H9 (cell line): ENCODE results near the gene CPNE2. TPM values are rescaled to one million over a fixed set of nuclear protein-coding genes. Genes with fewer than 3 reads are reported as not detected.

Source experiments
- DNase-seq: peaks from one replicate; pipeline ENCODE4 v3.0.0-alpha.2; 2017
- H2AFZ ChIP-seq: one replicate; pipeline ENCODE4 v1.6.1; 2013; ENCODE audit warnings: mild to moderate bottlenecking, low read length, control low read depth, moderate library complexity
- H2AK5ac ChIP-seq: 2 replicates; pipeline ENCODE4 v1.6.1; 2013; ENCODE audit warnings: low read length, control low read depth, mixed read lengths; ENCODE audit not compliant: insufficient read length
- H2BK120ac ChIP-seq: one replicate; pipeline ENCODE4 v1.6.1; 2013; ENCODE audit warnings: low read depth, mild to moderate bottlenecking, low read length, control low read depth, inconsistent platforms; ENCODE audit not compliant: poor library complexity, severe bottlenecking
- H2BK12ac ChIP-seq: 2 replicates; pipeline ENCODE4 v1.6.1; 2013; ENCODE audit warnings: low read length, control low read depth, mixed read lengths, low read depth; ENCODE audit not compliant: insufficient read length
- H2BK15ac ChIP-seq: 2 replicates; pipeline ENCODE4 v1.6.1; 2013; ENCODE audit warnings: low read depth, low read length, control low read depth
- H2BK20ac ChIP-seq: one replicate; pipeline ENCODE4 v1.6.1; 2013; ENCODE audit warnings: low read depth, mild to moderate bottlenecking, low read length, control low read depth, inconsistent platforms; ENCODE audit not compliant: poor library complexity, severe bottlenecking
- H2BK5ac ChIP-seq: 2 replicates; pipeline ENCODE4 v1.6.1; 2013; ENCODE audit warnings: low read length, control low read depth, mixed read lengths; ENCODE audit not compliant: insufficient read length
- H3K14ac ChIP-seq: 2 replicates; pipeline ENCODE4 v1.6.1; 2013; ENCODE audit warnings: low read length, control low read depth; ENCODE audit not compliant: insufficient read depth
- H3K18ac ChIP-seq: 2 replicates; pipeline ENCODE4 v1.6.1; 2013; ENCODE audit warnings: low read depth, mild to moderate bottlenecking, mixed read lengths, low read length, control low read depth; ENCODE audit not compliant: insufficient read length
- H3K23ac ChIP-seq: 2 replicates; pipeline ENCODE4 v1.6.1; 2013; ENCODE audit warnings: low read length, control low read depth, mixed read lengths, low read depth; ENCODE audit not compliant: insufficient read length
- H3K23me2 ChIP-seq: 2 replicates; pipeline ENCODE4 v1.6.1; 2013; ENCODE audit warnings: low read depth, mild to moderate bottlenecking, mixed read lengths, low read length, control low read depth; ENCODE audit not compliant: insufficient read length, poor library complexity, severe bottlenecking
- H3K27ac ChIP-seq: 2 replicates; pipeline ENCODE4 v1.5.1; 2013; ENCODE audit warnings: low read length, control low read depth, mixed read lengths, low read depth; ENCODE audit not compliant: insufficient read length
- H3K27me3 ChIP-seq: 2 replicates; pipeline ENCODE4 v1.6.1; 2013; ENCODE audit warnings: low read length, control low read depth, inconsistent platforms; ENCODE audit not compliant: insufficient read depth
- H3K4ac ChIP-seq: 2 replicates; pipeline ENCODE4 v1.6.1; 2013; ENCODE audit warnings: low read depth, mild to moderate bottlenecking, control low read depth, inconsistent platforms, low read length, moderate library complexity
- H3K4me1 ChIP-seq: 2 replicates; pipeline ENCODE4 v1.6.1; 2013; ENCODE audit warnings: low read length, control low read depth, inconsistent platforms; ENCODE audit not compliant: insufficient read depth
- H3K4me2 ChIP-seq: 2 replicates; pipeline ENCODE4 v1.6.1; 2013; ENCODE audit warnings: low read length, control low read depth, mixed read lengths; ENCODE audit not compliant: insufficient read length, insufficient read depth
- H3K56ac ChIP-seq: 2 replicates; pipeline ENCODE4 v1.6.1; 2013; ENCODE audit warnings: low read depth, mild to moderate bottlenecking, mixed read lengths, low read length, control low read depth; ENCODE audit not compliant: insufficient read length
- H3K79me1 ChIP-seq: 2 replicates; pipeline ENCODE4 v1.6.1; 2013; ENCODE audit warnings: low read depth, mild to moderate bottlenecking, moderate library complexity, low read length, control low read depth, inconsistent platforms; ENCODE audit not compliant: insufficient read depth, poor library complexity, severe bottlenecking
- H3K79me2 ChIP-seq: 2 replicates; pipeline ENCODE4 v1.6.1; 2013; ENCODE audit warnings: low read length, control low read depth, inconsistent platforms; ENCODE audit not compliant: insufficient read depth
- H3K9ac ChIP-seq: 2 replicates; pipeline ENCODE4 v1.6.1; 2013; ENCODE audit warnings: low read length, control low read depth, mixed read lengths; ENCODE audit not compliant: insufficient read length; ENCODE audit errors: extremely low read depth
- H3K9me3 ChIP-seq: one replicate; pipeline ENCODE4 v1.6.1; 2013; ENCODE audit warnings: low read depth, low read length, inconsistent platforms; ENCODE audit not compliant: control insufficient read depth
- H3T11ph ChIP-seq: one replicate; pipeline ENCODE4 v1.6.1; 2013; ENCODE audit warnings: mild to moderate bottlenecking, low read length, control low read depth, inconsistent platforms
- H4K20me1 ChIP-seq: one replicate; pipeline ENCODE4 v1.6.1; 2013; ENCODE audit not compliant: control insufficient read depth, insufficient read length, insufficient read depth
- H4K5ac ChIP-seq: 2 replicates; pipeline ENCODE4 v1.6.1; 2013; ENCODE audit warnings: low read depth, mild to moderate bottlenecking, mixed read lengths, low read length, control low read depth; ENCODE audit not compliant: insufficient read length
- H4K8ac ChIP-seq: replicated peaks from 2 replicates; pipeline ENCODE4 v1.6.1; 2013; ENCODE audit warnings: low read length, control low read depth, mixed read lengths, low read depth; ENCODE audit not compliant: insufficient read length
- H4K91ac ChIP-seq: 2 replicates; pipeline ENCODE4 v1.6.1; 2013; ENCODE audit warnings: low read depth, mild to moderate bottlenecking, moderate library complexity, mixed read lengths, low read length, control low read depth; ENCODE audit not compliant: insufficient read length
- H3K27ac Mint-ChIP-seq, 3 experiments: 2 replicates in 2 of 3; 3 replicates in 1 of 3; pipeline ENCODE4 v1.8.0; 2020 to 2021; ENCODE audit warnings: mixed read lengths in 3 of 3, mild to moderate bottlenecking in 1 of 3, moderate library complexity in 1 of 3
- H3K27me3 Mint-ChIP-seq: 2 replicates; pipeline ENCODE4 v1.8.0; 2021; ENCODE audit warnings: low read depth, mild to moderate bottlenecking, moderate library complexity, mixed read lengths
- H3K36me3 Mint-ChIP-seq, 3 experiments: 2 replicates in 2 of 3; 3 replicates in 1 of 3; pipeline ENCODE4 v1.8.0; 2020 to 2021; ENCODE audit warnings: low read depth in 3 of 3, mixed read lengths in 3 of 3; ENCODE audit not compliant: insufficient read depth in 1 of 3
- H3K4me1 Mint-ChIP-seq, 2 experiments: 2 replicates each; pipeline ENCODE4 v1.8.0; 2020; ENCODE audit warnings: mixed read lengths in 2 of 2
- H3K4me3 Mint-ChIP-seq, 2 experiments: 2 replicates in 1 of 2; 3 replicates in 1 of 2; pipeline ENCODE4 v1.8.0; 2020 to 2021; ENCODE audit warnings: mild to moderate bottlenecking in 2 of 2, mixed read lengths in 2 of 2, moderate library complexity in 1 of 2
- H3K9me3 Mint-ChIP-seq, 2 experiments: 2 replicates in 1 of 2; 3 replicates in 1 of 2; pipeline ENCODE4 v1.8.0; 2020; ENCODE audit warnings: mild to moderate bottlenecking in 2 of 2, mixed read lengths in 2 of 2, moderate library complexity in 1 of 2
- CTCF ChIP-seq: fragments of 200-600 bp; sonication (generic); conservative IDR thresholded peaks from 3 replicates; pipeline ENCODE4 v1.8.0; 2021; ENCODE audit warnings: antibody characterized with exemption, mild to moderate bottlenecking
- WGBS: extraction: QIAGEN DNeasy Blood & Tissue Kit; methylation state at CpG from one replicate; pipeline ENCODE4 v1.1.7; 2013; ENCODE audit warnings: missing lambda C conversion rate, low lambda C conversion rate, mixed read lengths; ENCODE audit not compliant: insufficient read length; ENCODE audit errors: extremely low coverage; 5-methylcytosine and 5-hydroxymethylcytosine counted together
- total RNA-seq: library from RNA; stranded (reverse); gene quantifications from 2 replicates; pipeline ENCODE4 v1.2.1, GENCODE V29; 2021

The CPNE2 gene
- total RNA-seq, 1 experiment from 2014 or later: 8.0 TPM

- H4K20me1 ChIP-seq: no peaks in the 10 kb centered on the region
- no peak overlapping the region for H3K18ac ChIP-seq
- no peak overlapping the region for H3K4me3 Mint-ChIP-seq
- H4K8ac ChIP-seq: no peak overlapping the region
- no peaks in the 10 kb centered on the region for H3K79me2 ChIP-seq
- no peak overlapping the region for H2AFZ ChIP-seq
- H3K4me1 Mint-ChIP-seq: peaks cover 37 to 44% of the 10 kb centered on the region in 2 experiments
- TF ChIP-seq CTCF: no peak
- H3K27ac Mint-ChIP-seq: peak overlapping the region in 1 of 3 experiments; percentile 66; a peak in 1 of 7 replicates
- WGBS: no CpG with 5 or more reads among the region's 14 CpGs
- no peaks in the 10 kb centered on the region for H3K79me1 ChIP-seq
- H2AK5ac ChIP-seq: no peak overlapping the region
- no peak overlapping the region for H2BK120ac ChIP-seq
- H2BK5ac ChIP-seq: no peak overlapping the region
- H3K56ac ChIP-seq: no peak overlapping the region
- no peaks in the 10 kb centered on the region for H3K9me3 ChIP-seq
- H3K14ac ChIP-seq: no peak overlapping the region; the same call in 1 of the 2 replicates
- H3K23me2 ChIP-seq: no peaks in the 10 kb centered on the region
- no peak overlapping the region for H3K23ac ChIP-seq
- peaks cover 11% of the 10 kb centered on the region; the same call in 1 of the 2 replicates for H3K4me1 ChIP-seq
- no peak overlapping the region for H2BK12ac ChIP-seq
- H3K36me3 Mint-ChIP-seq: peaks cover 0 to under 1% (median 0%) of the 10 kb centered on the region in 3 experiments; a peak in 3 of 7 replicates
- H3K27me3 ChIP-seq: no peaks in the 10 kb centered on the region
- peak; percentile 27 for DNase-seq
- no peak overlapping the region for H3K4me2 ChIP-seq
- H3T11ph ChIP-seq: no peak overlapping the region
- no peak overlapping the region for H3K27ac ChIP-seq
- H4K91ac ChIP-seq: no peak overlapping the region
- no peak overlapping the region for H3K4ac ChIP-seq
- no peak overlapping the region for H2BK15ac ChIP-seq
- no peak overlapping the region for H3K9ac ChIP-seq
- no peak overlapping the region for H2BK20ac ChIP-seq
- no peaks in the 10 kb centered on the region; the same call in none of the 2 replicates for H3K27me3 Mint-ChIP-seq
- H3K9me3 Mint-ChIP-seq: no peaks in the 10 kb centered on the region
- no peak overlapping the region for H4K5ac ChIP-seq
These were observed 53.0 kb downstream of the CPNE2 start for GRCh38 chr16:57145046-57146021.
